Esophagus squamous epithelium (tissue), 5 donors: ENCODE data around the gene HDAC7. TPM values are rescaled to one million over a fixed set of nuclear protein-coding genes. Genes with fewer than 3 reads are reported as not detected.
A peak's percentile ranks its signal among the peaks of the same experiment; 100 is the strongest.

ENCODE experiments used
- DNase-seq: peaks from one replicate; lab custom pipeline; 2025; lab: John Stamatoyannopoulos, UW
- H3K27ac ChIP-seq, 4 donors: fragments of 200-600 bp; sonication (generic); one replicate each; pipeline ENCODE4 v1.5.1; 2016 to 2019; ENCODE audit warnings: mild to moderate bottlenecking in 1 of 4
- H3K27me3 ChIP-seq, 4 donors: fragments of 200-600 bp; sonication (generic); 1 replicate in 3 of 4; 2 replicates in 1 of 4; pipeline versions ENCODE4 v1.5.1 to v1.6.0; 2017 to 2021; ENCODE audit warnings: antibody characterized with exemption in 1 of 4
- H3K36me3 ChIP-seq, 3 donors: fragments of 200-600 bp; sonication (generic); one replicate each; pipeline ENCODE4 v1.5.1; 2016 to 2019
- H3K4me1 ChIP-seq, 3 donors: fragments of 200-600 bp; sonication (generic); one replicate each; pipeline ENCODE4 v1.5.1; 2017 to 2019
- H3K4me3 ChIP-seq, 4 donors: fragments of 200-600 bp; sonication (generic); 1 replicate in 3 of 4; 2 replicates in 1 of 4; pipeline ENCODE4 v1.5.1; 2016 to 2019; ENCODE audit warnings: mild to moderate bottlenecking in 2 of 4, moderate library complexity in 1 of 4
- H3K9me3 ChIP-seq, 3 donors: fragments of 200-600 bp; sonication (generic); one replicate each; pipeline ENCODE4 v1.5.1; 2016 to 2019
- POLR2A ChIP-seq, 4 donors: fragments of 450-650 bp; IDR thresholded peaks; one replicate each; pipeline ENCODE4 v1.6.1; 2017; ENCODE audit warnings: antibody characterized with exemption in 4 of 4, mild to moderate bottlenecking in 4 of 4, moderate library complexity in 3 of 4
- WGBS, 2 donors: methylation state at CpG; one replicate each; pipeline ENCODE4 v1.1.5; 2018; 5-methylcytosine and 5-hydroxymethylcytosine counted together
- intact Hi-C: fragments of 100-400 bp; cut with DNase I; formaldehyde crosslinking; loops from one replicate; pipeline ENCODE4 v1.15.0; 2022
- total RNA-seq, 4 donors: library from RNA; depleted of rRNA; stranded (reverse); fragments of >200 nt; gene quantifications; one replicate each; pipeline ENCODE4 v1.1.0, GENCODE V29; 2016
- TF ChIP-seq, protein P1 (sequence below), 6 experiments: fragments of 450-650 bp in 4 of 6; fragments of 200-600 bp in 2 of 6; sonication (generic) in 2 of 6; IDR thresholded peaks; one replicate each; pipeline ENCODE4 v1.5.1; 2016 to 2019; ENCODE audit warnings: antibody characterized with exemption in 6 of 6, mild to moderate bottlenecking in 4 of 6, moderate library complexity in 4 of 6
- donor health status: DM: yes; HTN: yes; CAD: no.

The HDAC7 gene
- total RNA-seq, 4 donors from 2014 or later = 19.8 to 37.2 (median 24.0) TPM

DNA sequence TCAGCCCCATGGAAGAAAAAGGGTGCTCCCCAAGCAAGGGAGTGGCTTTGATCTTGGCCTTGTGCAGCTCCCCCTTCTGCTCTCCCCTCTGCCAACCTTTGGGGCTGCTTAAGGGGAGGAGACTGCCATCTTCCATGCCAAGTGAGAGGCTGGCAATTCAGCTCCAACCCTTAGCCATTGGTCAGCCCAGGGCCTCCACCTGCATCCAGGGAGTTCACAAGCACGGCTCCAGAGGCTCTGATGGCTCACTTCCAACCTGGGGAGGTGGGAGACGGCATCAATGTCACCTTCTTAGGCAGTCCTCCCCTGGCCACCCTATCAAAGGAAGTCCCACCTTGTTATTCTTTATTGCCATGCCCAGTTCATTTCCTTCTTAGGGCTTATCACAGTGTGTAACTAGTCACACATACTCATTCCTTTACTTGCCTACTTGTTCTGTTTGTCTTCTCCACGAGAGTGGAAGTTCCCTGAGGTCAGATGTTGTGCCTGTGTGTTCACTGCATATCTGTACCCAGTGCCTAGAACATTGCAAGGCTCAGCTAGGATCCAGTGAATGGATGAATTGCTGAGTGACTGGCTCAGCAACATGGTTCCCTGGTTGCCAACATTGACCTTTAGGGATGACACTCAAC is 5.0 kb downstream of the HDAC7 start:
- peaks cover 85 to 97% (median 86%) of the 10 kb centered on the region in 3 donors for H3K4me1 ChIP-seq
- TF ChIP-seq, protein P1, sequence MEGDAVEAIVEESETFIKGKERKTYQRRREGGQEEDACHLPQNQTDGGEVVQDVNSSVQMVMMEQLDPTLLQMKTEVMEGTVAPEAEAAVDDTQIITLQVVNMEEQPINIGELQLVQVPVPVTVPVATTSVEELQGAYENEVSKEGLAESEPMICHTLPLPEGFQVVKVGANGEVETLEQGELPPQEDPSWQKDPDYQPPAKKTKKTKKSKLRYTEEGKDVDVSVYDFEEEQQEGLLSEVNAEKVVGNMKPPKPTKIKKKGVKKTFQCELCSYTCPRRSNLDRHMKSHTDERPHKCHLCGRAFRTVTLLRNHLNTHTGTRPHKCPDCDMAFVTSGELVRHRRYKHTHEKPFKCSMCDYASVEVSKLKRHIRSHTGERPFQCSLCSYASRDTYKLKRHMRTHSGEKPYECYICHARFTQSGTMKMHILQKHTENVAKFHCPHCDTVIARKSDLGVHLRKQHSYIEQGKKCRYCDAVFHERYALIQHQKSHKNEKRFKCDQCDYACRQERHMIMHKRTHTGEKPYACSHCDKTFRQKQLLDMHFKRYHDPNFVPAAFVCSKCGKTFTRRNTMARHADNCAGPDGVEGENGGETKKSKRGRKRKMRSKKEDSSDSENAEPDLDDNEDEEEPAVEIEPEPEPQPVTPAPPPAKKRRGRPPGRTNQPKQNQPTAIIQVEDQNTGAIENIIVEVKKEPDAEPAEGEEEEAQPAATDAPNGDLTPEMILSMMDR (IDR thresholded peaks at IDR 0.05) = no peak
- TF ChIP-seq POLR2A (IDR thresholded peaks at IDR 0.05) = no peak

DNA sequence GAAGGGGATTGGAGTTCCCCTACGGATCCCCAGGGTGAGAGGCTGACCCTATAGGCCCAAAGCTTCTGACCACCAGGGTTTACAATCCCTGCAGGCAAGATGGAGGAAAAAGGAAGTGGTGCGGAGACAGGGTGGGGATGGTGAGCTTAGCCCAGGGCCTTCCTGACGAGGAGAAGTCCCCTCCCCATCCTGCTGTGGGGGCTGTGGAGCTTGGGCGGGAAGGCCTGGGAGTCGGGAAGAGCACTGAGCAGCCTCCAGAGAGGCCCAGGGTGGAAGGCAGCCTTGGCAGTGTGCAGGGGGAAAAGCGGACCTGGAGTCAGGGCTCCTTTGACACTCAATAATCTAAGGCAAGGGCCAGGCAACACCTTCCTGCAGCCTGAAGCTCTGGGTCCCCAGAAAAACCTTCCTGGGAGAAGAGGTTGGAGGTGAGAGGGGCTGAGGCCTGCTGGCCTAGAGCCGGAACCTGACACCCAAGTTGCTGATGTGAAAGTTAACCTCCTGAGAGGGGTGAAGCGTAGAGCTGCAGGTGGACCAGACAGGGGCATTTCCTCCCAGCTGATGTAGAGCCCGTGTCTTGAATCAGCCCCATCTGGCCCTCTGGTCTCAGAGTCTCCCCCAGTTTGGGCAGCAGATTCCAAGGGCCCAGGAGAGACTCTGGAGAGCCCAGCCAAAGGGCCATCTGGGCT is 6.0 kb downstream of the HDAC7 start:
- Histone ChIP-seq H3K27ac (peak overlapping the region; percentile 86 to 99 (median 98)), H3K9me3 (no peaks in the 10 kb centered on the region), H3K27me3 (no peaks in the 10 kb centered on the region), H3K4me3 (peak overlapping the region; percentile 26 to 63 (median 49)), H3K36me3 (no peaks in the 10 kb centered on the region), H3K4me1 (peaks cover 91 to 100% (median 95%) of the 10 kb centered on the region in 3 donors)
- TF ChIP-seq POLR2A (IDR thresholded peaks at IDR 0.05) = no peak
- TF ChIP-seq, protein P1 (IDR thresholded peaks at IDR 0.05) = no peak
- WGBS, 2 donors = 30 to 59% methylated on average over 6 to 8 of the region's 9 CpGs
- no peak for DNase-seq
- intact Hi-C loops = no loop called here

More for the DNA sequence above, 5.0 kb downstream of the HDAC7 start:
- Histone ChIP-seq H3K9me3 (no peaks in the 10 kb centered on the region), H3K4me3 (peak overlapping the region in 1 of 4 donors; percentile 63), H3K27me3 (no peaks in the 10 kb centered on the region), H3K27ac (peak overlapping the region; percentile 86 to 99 (median 98)), H3K36me3 (no peaks in the 10 kb centered on the region)
- intact Hi-C loops = no loop called here
- no peak for DNase-seq
- WGBS, 2 donors = 52 to 57% methylated on average over 3 of the region's 3 CpGs

DNA sequence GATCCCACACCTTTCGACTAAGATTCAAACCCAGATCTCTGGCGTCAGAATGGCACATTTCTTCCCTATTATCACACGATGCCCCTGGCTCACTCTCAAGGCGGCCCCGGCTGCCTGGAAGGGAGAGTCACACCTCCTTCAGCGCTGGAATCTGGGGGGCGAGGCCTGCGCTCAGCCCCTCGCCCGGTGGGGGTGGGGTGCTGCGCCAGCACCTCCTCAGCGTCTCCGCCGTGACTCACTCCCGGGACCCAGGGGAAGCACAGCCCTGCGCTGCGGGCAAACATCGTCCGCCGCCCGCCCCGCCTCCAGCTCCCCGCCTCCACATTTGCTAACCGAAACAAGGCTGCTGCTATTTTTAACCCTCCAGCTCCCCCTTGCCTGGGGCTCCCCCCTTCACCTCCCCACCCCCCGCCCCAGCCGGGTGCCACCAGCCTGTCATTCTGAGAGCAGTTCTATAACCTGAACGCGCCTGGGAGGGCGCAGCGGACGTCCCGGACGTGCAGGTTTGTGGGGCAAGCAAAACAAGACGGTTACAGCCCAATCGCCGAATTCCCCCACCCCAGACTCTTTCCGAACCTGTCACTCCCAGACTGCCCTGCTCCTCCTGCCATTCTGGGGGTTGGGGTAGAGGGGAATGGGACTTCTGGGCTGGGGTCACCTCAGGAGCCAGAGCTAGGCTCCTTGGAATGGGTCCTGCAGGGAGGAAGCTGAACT is 6.7 kb downstream of the HDAC7 start:
- 0% methylated on average over 3 to 18 of the region's 37 CpGs for WGBS, 2 donors
- peak in 1 of 4 donors; percentile 63 for TF ChIP-seq POLR2A (IDR thresholded peaks at IDR 0.05)
- TF ChIP-seq, protein P1 (IDR thresholded peaks at IDR 0.05) = no peak
- H3K4me1 ChIP-seq = peaks cover 91 to 100% (median 95%) of the 10 kb centered on the region in 3 donors

DNA sequence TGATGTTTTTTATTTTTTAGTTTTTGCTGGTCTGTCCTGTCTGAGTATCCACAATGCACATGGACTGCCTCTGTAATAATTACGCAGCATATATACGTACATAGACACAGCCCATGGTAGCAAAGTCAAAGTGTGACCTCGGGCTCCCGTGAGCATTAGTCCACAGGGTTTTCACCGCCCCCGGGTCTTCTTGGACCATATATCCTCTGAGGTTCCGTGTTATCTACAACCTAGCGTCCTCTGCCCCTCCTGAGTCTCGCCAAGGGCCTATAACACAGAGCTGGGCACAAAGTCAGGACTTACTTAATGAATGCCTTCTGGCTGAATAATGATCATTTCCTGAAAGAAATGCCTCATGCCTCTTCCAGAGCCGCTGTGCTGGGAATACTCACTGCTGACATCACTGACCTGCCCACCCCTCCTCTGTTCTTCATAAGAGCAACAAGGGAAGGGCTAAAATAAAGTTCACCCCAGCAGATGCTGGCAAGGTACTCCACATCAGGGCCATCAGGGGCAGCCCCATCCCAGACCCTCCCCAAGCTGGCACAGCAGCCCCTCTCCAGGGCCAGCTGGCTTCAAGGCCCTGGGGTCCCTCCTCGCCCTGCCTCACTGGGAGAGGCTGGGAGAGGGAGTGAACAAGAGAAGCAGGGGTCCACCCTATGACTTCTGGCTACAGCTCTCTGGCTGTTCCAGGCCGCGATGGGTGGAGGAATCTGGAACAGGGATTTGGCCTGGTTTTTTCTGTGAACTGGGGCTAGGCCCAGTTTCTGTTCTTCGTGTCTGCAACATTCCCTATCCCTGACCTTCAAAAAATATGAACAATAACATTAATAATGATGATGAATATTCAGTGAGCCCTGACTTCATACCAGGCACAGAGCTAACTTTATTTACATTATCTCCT is 7.9 kb downstream of the HDAC7 start:
- Histone ChIP-seq H3K4me3 (peak overlapping the region in 2 of 4 donors; percentile 47 to 63), H3K9me3 (no peaks in the 10 kb centered on the region), H3K27ac (peak overlapping the region; percentile 86 to 99 (median 98)), H3K36me3 (no peaks in the 10 kb centered on the region), H3K27me3 (no peaks in the 10 kb centered on the region), H3K4me1 (peaks cover 87 to 100% (median 95%) of the 10 kb centered on the region in 3 donors)
- intact Hi-C loops = no loop called here
- no peak for DNase-seq
- 28 to 29% methylated on average over 14 of the region's 14 CpGs for WGBS, 2 donors
- TF ChIP-seq POLR2A (IDR thresholded peaks at IDR 0.05) = peak in 1 of 4 donors; percentile 23
- TF ChIP-seq, protein P1 (IDR thresholded peaks at IDR 0.05) = no peak

More for the DNA sequence above, 6.7 kb downstream of the HDAC7 start:
- intact Hi-C loops = no loop called here
- H3K9me3 ChIP-seq = no peaks in the 10 kb centered on the region
- peak overlapping the region; percentile 86 to 99 (median 98) for H3K27ac ChIP-seq
- no peaks in the 10 kb centered on the region for H3K27me3 ChIP-seq
- no peak for DNase-seq
- H3K36me3 ChIP-seq = no peaks in the 10 kb centered on the region
- peak overlapping the region; percentile 26 to 63 (median 49) for H3K4me3 ChIP-seq
